GM18951 (cell line): ENCODE data around the gene TBX3.
"Not testable (repeated sequence)": the region's sequence is repeated elsewhere in the genome, so short reads cannot be mapped to it uniquely, and the experiment has no call there.

ENCODE experiments used
- POLR2A ChIP-seq: IDR thresholded peaks from 4 replicates; pipeline ENCODE4 v1.6.1; 2011; ENCODE audit warnings: mild to moderate bottlenecking; ENCODE audit not compliant: insufficient read length, insufficient read depth; ENCODE audit errors: extremely low read depth
- in situ Hi-C: fragments of 300-500 bp; cut with MboI; formaldehyde crosslinking; loops from one replicate; pipeline ENCODE4 v1.12.0; 2022; ENCODE audit warnings: low sequenced_read_pairs, mixed read lengths, inconsistent platforms; ENCODE audit not compliant: unreplicated experiment

TBX3 gene

GRCh38 chr12:114684098-114684869, at the start of gene TBX3:
TSS of gene TBX3 (minus strand) at chr12:114684175. CDS start at chr12:114683200, 975 bp downstream.
- in situ Hi-C loops: loop anchor here (25.0 kb wide), 1 partner anchor 247 kb away; no protein-coding TSS in a partner anchor
- no peak for TF ChIP-seq POLR2A

GRCh38 chr12:114732426-114733030, 48.6 kb upstream of the TBX3 start:
- in situ Hi-C loops: no loop called here
- TF ChIP-seq POLR2A: no peak

- no peak for TF ChIP-seq POLR2A
- in situ Hi-C loops: no loop called here
Measured at GRCh38 chr12:114729731-114730130, 45.8 kb upstream of the TBX3 start.

GRCh38 chr12:114726092-114726710, 42.2 kb upstream of the TBX3 start:
- TF ChIP-seq POLR2A: no peak

GRCh38 chr12:114722176-114722575, 38.2 kb upstream of the TBX3 start:
- in situ Hi-C loops: not testable (repeated sequence)

More at GRCh38 chr12:114726092-114726710, 42.2 kb upstream of the TBX3 start:
- in situ Hi-C loops: no loop called here

GRCh38 chr12:114721266-114721665, 37.3 kb upstream of the TBX3 start:
- no peak for TF ChIP-seq POLR2A
- in situ Hi-C loops: no loop called here

- in situ Hi-C loops: no loop called here
- TF ChIP-seq POLR2A: no peak
Measured at GRCh38 chr12:114713466-114714215, 29.7 kb upstream of the TBX3 start.

GRCh38 chr12:114711689-114712152, 27.7 kb upstream of the TBX3 start:
- TF ChIP-seq POLR2A: no peak
- in situ Hi-C loops: no loop called here

GRCh38 chr12:114710151-114710550, 26.2 kb upstream of the TBX3 start:
- in situ Hi-C loops: no loop called here
- TF ChIP-seq POLR2A: no peak

GRCh38 chr12:114709112-114709511, 25.1 kb upstream of the TBX3 start:
- in situ Hi-C loops: no loop called here
- no peak for TF ChIP-seq POLR2A

GRCh38 chr12:114708598-114708997, 24.6 kb upstream of the TBX3 start:
- in situ Hi-C loops: not testable (repeated sequence)

- TF ChIP-seq POLR2A: no peak
Measured at GRCh38 chr12:114704096-114704495, 20.1 kb upstream of the TBX3 start.

GRCh38 chr12:114703060-114703493, 19.1 kb upstream of the TBX3 start:
- in situ Hi-C loops: no loop called here
- TF ChIP-seq POLR2A: no peak

More at GRCh38 chr12:114704096-114704495, 20.1 kb upstream of the TBX3 start:
- in situ Hi-C loops: no loop called here
